Neuronal stem cell (in vitro differentiated cells): ENCODE measurements around the gene CSNK1G2.

Experiments used
- DNase-seq: peaks from one replicate; pipeline ENCODE4 v3.0.0-alpha.2; 2013; ENCODE audit warnings: low spot score
- H2AFZ ChIP-seq: one replicate; pipeline ENCODE4 v1.6.1; 2013; ENCODE audit warnings: mild to moderate bottlenecking, low read length, inconsistent platforms
- H2AK5ac ChIP-seq: 2 replicates; pipeline ENCODE4 v1.6.1; 2013; ENCODE audit warnings: low read depth, mild to moderate bottlenecking, inconsistent platforms, low read length, moderate library complexity, mixed read lengths
- H2BK120ac ChIP-seq: 2 replicates; pipeline ENCODE4 v1.6.1; 2013; ENCODE audit warnings: low read depth, mild to moderate bottlenecking, inconsistent platforms, low read length, moderate library complexity, mixed read lengths
- H2BK12ac ChIP-seq: one replicate; pipeline ENCODE4 v1.6.1; 2013; ENCODE audit warnings: low read length, inconsistent platforms
- H2BK15ac ChIP-seq: 2 replicates; pipeline ENCODE4 v1.6.1; 2013; ENCODE audit warnings: mild to moderate bottlenecking, low read length, inconsistent platforms, mixed read lengths
- H2BK5ac ChIP-seq: one replicate; pipeline ENCODE4 v1.6.1; 2013; ENCODE audit warnings: inconsistent platforms, mild to moderate bottlenecking, low read length, moderate library complexity
- H3K14ac ChIP-seq: one replicate; pipeline ENCODE4 v1.6.1; 2013; ENCODE audit warnings: low read length, inconsistent platforms
- H3K18ac ChIP-seq: 2 replicates; pipeline ENCODE4 v1.6.1; 2013; ENCODE audit warnings: low read length, inconsistent platforms
- H3K23ac ChIP-seq: 2 replicates; pipeline ENCODE4 v1.6.1; 2013; ENCODE audit warnings: low read depth, mild to moderate bottlenecking, mixed read lengths, low read length, inconsistent platforms; ENCODE audit not compliant: poor library complexity
- H3K27ac ChIP-seq: replicated peaks from 3 replicates; pipeline ENCODE4 v1.5.1; 2013; ENCODE audit warnings: low read length, inconsistent platforms
- H3K27me3 ChIP-seq, 3 experiments: 2 replicates each; pipeline ENCODE4 v1.6.1; 2013; ENCODE audit warnings: low read length in 3 of 3, mild to moderate bottlenecking in 2 of 3, inconsistent platforms in 1 of 3, low read depth in 1 of 3, mixed read lengths in 1 of 3, moderate library complexity in 1 of 3; ENCODE audit not compliant: control insufficient read depth in 3 of 3, insufficient read depth in 3 of 3
- H3K36me3 ChIP-seq, 2 donors: replicated peaks in 1 of 2; 2 replicates each; pipeline ENCODE4 v1.6.1; 2013; ENCODE audit warnings: low read length in 2 of 2; ENCODE audit not compliant: control insufficient read depth in 2 of 2, insufficient read depth in 2 of 2
- H3K4ac ChIP-seq: 2 replicates; pipeline ENCODE4 v1.6.1; 2013; ENCODE audit warnings: inconsistent platforms, mild to moderate bottlenecking, low read length, moderate library complexity
- H3K4me1 ChIP-seq, 2 donors: 1 replicate in 1 of 2; 2 replicates in 1 of 2; pipeline ENCODE4 v1.6.1; 2013; ENCODE audit warnings: low read length in 2 of 2, low read depth in 1 of 2; ENCODE audit not compliant: control insufficient read depth in 2 of 2, insufficient read depth in 1 of 2
- H3K4me2 ChIP-seq: one replicate; pipeline ENCODE4 v1.6.1; 2013; ENCODE audit warnings: mild to moderate bottlenecking, low read length, inconsistent platforms; ENCODE audit not compliant: insufficient read depth, poor library complexity, severe bottlenecking
- H3K4me3 ChIP-seq, 2 donors: 2 replicates each; pipeline ENCODE4 v1.5.1; 2013; ENCODE audit warnings: low read length in 2 of 2, mild to moderate bottlenecking in 2 of 2, inconsistent platforms in 1 of 2, moderate library complexity in 1 of 2
- H3K79me1 ChIP-seq: one replicate; pipeline ENCODE4 v1.6.1; 2013; ENCODE audit warnings: low read depth, mild to moderate bottlenecking, inconsistent platforms, low read length, moderate library complexity
- H3K9ac ChIP-seq: one replicate; pipeline ENCODE4 v1.6.1; 2013; ENCODE audit warnings: mild to moderate bottlenecking, low read depth, low read length, inconsistent platforms; ENCODE audit not compliant: poor library complexity
- H3K9me3 ChIP-seq, 2 donors: replicated peaks in 1 of 2; 2 replicates each; pipeline versions ENCODE3 to v1.6.1; 2013; ENCODE audit warnings: low read length in 2 of 2, mild to moderate bottlenecking in 2 of 2, inconsistent platforms in 1 of 2, low read depth in 1 of 2, mixed read lengths in 1 of 2, moderate library complexity in 1 of 2; ENCODE audit not compliant: control insufficient read depth in 2 of 2, insufficient read depth in 1 of 2
- H4K8ac ChIP-seq: one replicate; pipeline ENCODE4 v1.6.1; 2013; ENCODE audit warnings: low read depth, mild to moderate bottlenecking, inconsistent platforms, low read length, moderate library complexity
- H4K91ac ChIP-seq: one replicate; pipeline ENCODE4 v1.6.1; 2013; ENCODE audit warnings: low read length, low read depth, mild to moderate bottlenecking, inconsistent platforms; ENCODE audit not compliant: poor library complexity
- WGBS, 2 donors: extraction: QIAGEN DNeasy Blood & Tissue Kit; methylation state at CpG; one replicate each; pipeline ENCODE4 v1.1.7; 2013; ENCODE audit warnings: missing lambda C conversion rate in 2 of 2, mixed read lengths in 1 of 2; ENCODE audit not compliant: insufficient read length in 2 of 2, insufficient replicate concordance in 1 of 2; ENCODE audit errors: extremely low coverage in 2 of 2; 5-methylcytosine and 5-hydroxymethylcytosine counted together

CSNK1G2 gene

DNA sequence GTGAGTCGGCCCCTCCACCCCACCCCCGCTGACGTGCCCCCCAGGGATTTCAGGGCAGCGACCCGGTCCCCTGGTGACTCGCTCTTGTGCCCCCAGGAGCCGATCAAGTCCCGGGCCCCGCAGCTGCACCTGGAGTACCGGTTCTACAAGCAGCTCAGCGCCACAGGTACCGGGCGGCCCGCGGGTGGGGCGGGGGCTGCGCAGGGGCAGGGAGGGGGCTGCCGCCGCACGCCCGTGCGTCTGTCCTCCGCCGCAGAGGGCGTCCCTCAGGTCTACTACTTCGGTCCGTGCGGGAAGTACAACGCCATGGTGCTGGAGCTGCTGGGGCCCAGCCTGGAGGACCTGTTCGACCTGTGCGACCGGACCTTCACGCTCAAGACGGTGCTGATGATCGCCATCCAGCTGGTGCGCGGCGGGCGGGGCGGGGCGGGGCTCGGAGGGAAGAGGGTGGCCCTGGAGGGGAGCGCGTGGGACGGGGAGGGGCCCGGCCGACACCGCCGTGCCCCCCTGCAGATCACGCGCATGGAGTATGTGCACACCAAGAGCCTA, 37.4 kb downstream of the CSNK1G2 start:
- WGBS, 2 donors = no CpG with 5 or more reads among the region's 51 CpGs
- Histone ChIP-seq H3K18ac (no peak overlapping the region), H3K23ac (no peak overlapping the region), H3K36me3 (peaks cover 41 to 82% of the 10 kb centered on the region in 2 donors), H2BK120ac (no peak overlapping the region), H3K27me3 (no peaks in the 10 kb centered on the region), H4K8ac (no peak overlapping the region), H2BK15ac (no peak overlapping the region), H3K9me3 (peaks cover 0 to 3% of the 10 kb centered on the region in 2 donors), H4K91ac (no peak overlapping the region), H2AK5ac (no peak overlapping the region), H2AFZ (no peak overlapping the region), H2BK5ac (no peak overlapping the region), H3K4me2 (no peak overlapping the region), H3K4me3 (no peak overlapping the region), H3K9ac (no peak overlapping the region), H3K79me1 (peaks cover 26% of the 10 kb centered on the region), H3K27ac (no peak overlapping the region), H3K14ac (no peak overlapping the region), H3K4me1 (peaks cover 0 to 2% of the 10 kb centered on the region in 2 donors), H2BK12ac (no peak overlapping the region), H3K4ac (no peak overlapping the region)
- no peak for DNase-seq

DNA sequence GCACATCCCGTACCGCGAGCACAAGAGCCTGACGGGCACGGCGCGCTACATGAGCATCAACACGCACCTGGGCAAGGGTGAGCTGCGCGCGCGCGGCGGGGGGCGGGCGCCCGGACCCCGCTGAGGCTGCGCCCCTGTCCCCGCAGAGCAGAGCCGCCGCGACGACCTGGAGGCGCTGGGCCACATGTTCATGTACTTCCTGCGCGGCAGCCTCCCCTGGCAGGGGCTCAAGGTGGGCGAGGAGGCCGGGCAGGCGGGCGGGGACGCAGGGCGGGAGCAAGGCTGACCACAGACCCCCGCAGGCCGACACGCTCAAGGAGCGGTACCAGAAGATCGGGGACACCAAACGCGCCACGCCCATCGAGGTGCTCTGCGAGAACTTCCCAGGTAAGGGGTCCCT, 38.0 kb downstream of the CSNK1G2 start:
- H2BK15ac ChIP-seq = no peak overlapping the region
- peaks cover 0 to 3% of the 10 kb centered on the region in 2 donors for H3K9me3 ChIP-seq
- DNase-seq = no peak
- H2AK5ac ChIP-seq = no peak overlapping the region
- peaks cover 0 to 2% of the 10 kb centered on the region in 2 donors for H3K4me1 ChIP-seq
- no peak overlapping the region for H3K4me3 ChIP-seq
- no peak overlapping the region for H3K14ac ChIP-seq
- no peak overlapping the region for H3K18ac ChIP-seq
- H3K27ac ChIP-seq = no peak overlapping the region
- WGBS, 2 donors = no CpG with 5 or more reads among the region's 43 CpGs
- H3K4me2 ChIP-seq = no peak overlapping the region
- H4K8ac ChIP-seq = no peak overlapping the region
- H2BK120ac ChIP-seq = no peak overlapping the region
- no peak overlapping the region for H4K91ac ChIP-seq
- no peaks in the 10 kb centered on the region for H3K27me3 ChIP-seq
- H2AFZ ChIP-seq = no peak overlapping the region
- H3K23ac ChIP-seq = no peak overlapping the region
- no peak overlapping the region for H2BK5ac ChIP-seq
- peaks cover 42 to 83% of the 10 kb centered on the region in 2 donors for H3K36me3 ChIP-seq
- H3K79me1 ChIP-seq = peaks cover 24% of the 10 kb centered on the region
- H3K9ac ChIP-seq = peak overlapping the region; percentile 60
- H2BK12ac ChIP-seq = no peak overlapping the region
- no peak overlapping the region for H3K4ac ChIP-seq

DNA sequence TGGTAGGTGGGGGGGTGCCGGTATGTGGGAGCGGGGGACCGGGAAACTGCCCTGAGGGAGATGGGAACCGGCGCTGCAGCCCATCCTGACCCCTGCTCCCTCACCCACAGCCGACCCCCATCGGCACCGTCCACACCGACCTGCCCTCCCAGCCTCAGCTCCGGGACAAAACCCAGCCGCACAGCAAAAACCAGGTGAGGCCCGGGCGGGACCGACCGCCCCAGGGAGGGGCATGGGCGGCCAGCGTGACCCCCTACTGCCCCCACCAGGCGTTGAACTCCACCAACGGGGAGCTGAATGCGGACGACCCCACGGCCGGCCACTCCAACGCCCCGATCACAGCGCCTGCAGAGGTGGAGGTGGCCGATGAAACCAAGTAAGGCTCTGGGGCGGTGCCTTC, 38.7 kb downstream of the CSNK1G2 start:
- no peak overlapping the region for H3K9ac ChIP-seq
- H2BK15ac ChIP-seq = no peak overlapping the region
- no peak overlapping the region for H2BK120ac ChIP-seq
- no peaks in the 10 kb centered on the region for H3K27me3 ChIP-seq
- no peak overlapping the region for H2BK12ac ChIP-seq
- no peak overlapping the region for H2BK5ac ChIP-seq
- H3K79me1 ChIP-seq = peaks cover 18% of the 10 kb centered on the region
- peaks cover 38 to 82% of the 10 kb centered on the region in 2 donors for H3K36me3 ChIP-seq
- H2AK5ac ChIP-seq = no peak overlapping the region
- no peak overlapping the region for H4K8ac ChIP-seq
- no peak overlapping the region for H3K4ac ChIP-seq
- no peak overlapping the region for H3K18ac ChIP-seq
- H3K4me1 ChIP-seq = peaks cover 0 to 2% of the 10 kb centered on the region in 2 donors
- H3K14ac ChIP-seq = no peak overlapping the region
- no peak overlapping the region for H3K23ac ChIP-seq
- no peak overlapping the region for H3K4me3 ChIP-seq
- no peak for DNase-seq
- no peak overlapping the region for H3K4me2 ChIP-seq
- H3K27ac ChIP-seq = no peak overlapping the region
- H4K91ac ChIP-seq = no peak overlapping the region
- no peak overlapping the region for H2AFZ ChIP-seq
- no CpG with 5 or more reads among the region's 28 CpGs for WGBS, 2 donors
- peaks cover 0 to 2% of the 10 kb centered on the region in 2 donors for H3K9me3 ChIP-seq

DNA sequence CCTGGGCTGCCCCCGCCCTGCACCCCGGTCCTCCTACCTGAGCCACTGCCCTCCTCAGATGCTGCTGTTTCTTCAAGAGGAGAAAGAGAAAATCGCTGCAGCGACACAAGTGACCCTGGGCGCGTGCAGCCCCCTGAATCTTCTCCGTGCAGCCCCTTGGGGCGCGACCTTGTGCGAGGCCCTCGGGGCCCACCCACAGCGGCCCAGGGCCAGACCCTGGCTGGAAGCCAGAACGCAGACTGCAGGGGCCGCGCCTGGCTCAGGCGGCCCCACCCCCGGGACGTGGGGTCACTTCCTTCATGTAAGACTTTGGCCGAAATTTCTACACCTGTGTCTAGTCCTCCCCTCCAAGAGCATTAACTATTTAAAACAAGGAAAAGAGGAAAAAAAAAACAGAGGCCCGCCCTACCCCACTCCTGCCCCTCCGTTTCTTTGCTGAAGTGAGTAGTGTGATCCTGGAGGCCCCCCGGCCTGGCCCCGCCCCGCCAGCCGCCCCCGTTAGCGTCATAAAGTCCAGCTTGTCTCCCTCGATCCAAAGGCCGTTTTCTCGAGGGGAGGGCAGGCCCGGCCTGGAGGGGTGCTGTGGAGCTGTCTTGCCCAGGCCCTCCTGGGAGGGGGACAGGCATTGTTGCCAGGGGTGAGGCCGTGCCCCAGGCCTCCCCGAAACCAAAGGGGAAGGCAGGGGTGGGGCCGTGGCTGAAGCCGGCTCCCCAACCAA, 39.3 kb downstream of the CSNK1G2 start:
- no peak overlapping the region for H3K4ac ChIP-seq
- no peak overlapping the region for H3K27ac ChIP-seq
- no peaks in the 10 kb centered on the region for H3K27me3 ChIP-seq
- H4K91ac ChIP-seq = no peak overlapping the region
- H3K23ac ChIP-seq = no peak overlapping the region
- no peak overlapping the region for H3K9ac ChIP-seq
- WGBS, 2 donors = no CpG with 5 or more reads among the region's 35 CpGs
- H3K36me3 ChIP-seq = peaks cover 38 to 82% of the 10 kb centered on the region in 2 donors
- no peak overlapping the region for H2AK5ac ChIP-seq
- no peak overlapping the region for H2BK120ac ChIP-seq
- H2BK12ac ChIP-seq = no peak overlapping the region
- no peak overlapping the region for H2AFZ ChIP-seq
- no peak for DNase-seq
- H2BK5ac ChIP-seq = peak overlapping the region; percentile 18
- no peak overlapping the region for H3K4me2 ChIP-seq
- H4K8ac ChIP-seq = no peak overlapping the region
- H3K4me3 ChIP-seq = no peak overlapping the region
- H3K14ac ChIP-seq = no peak overlapping the region
- peaks cover 0 to 2% of the 10 kb centered on the region in 2 donors for H3K9me3 ChIP-seq
- H3K79me1 ChIP-seq = peaks cover 13% of the 10 kb centered on the region
- peaks cover 0 to 2% of the 10 kb centered on the region in 2 donors for H3K4me1 ChIP-seq
- H3K18ac ChIP-seq = peak overlapping the region; percentile 28
- H2BK15ac ChIP-seq = no peak overlapping the region
